SW480 (cell line): Measurements from ENCODE around the gene ADCY5.
A peak's percentile ranks its signal among the peaks of the same experiment; 100 is the strongest.

ENCODE experiments used
- DNase-seq: peaks from one replicate; pipeline ENCODE4 v3.0.0-alpha.2; 2016; ENCODE audit warnings: low spot score

ADCY5 gene

GRCh38 chr3:123367467-123368154, 81.3 kb downstream of the ADCY5 start:
- no peak for DNase-seq

- peak; percentile 46 for DNase-seq
These were observed 83.3 kb downstream of the ADCY5 start for GRCh38 chr3:123365450-123366143.

GRCh38 chr3:123361071-123361470, 87.8 kb downstream of the ADCY5 start:
- DNase-seq = no peak

- no peak for DNase-seq
These were observed 91.6 kb downstream of the ADCY5 start for GRCh38 chr3:123357275-123357674.

GRCh38 chr3:123353850-123354233, 95.0 kb downstream of the ADCY5 start:
- no peak for DNase-seq

GRCh38 chr3:123353227-123353849, 95.6 kb downstream of the ADCY5 start:
- no peak for DNase-seq

- no peak for DNase-seq
These were observed 96.7 kb downstream of the ADCY5 start for GRCh38 chr3:123352134-123352554.

GRCh38 chr3:123351501-123351900, 97.4 kb downstream of the ADCY5 start:
- no peak for DNase-seq

GRCh38 chr3:123350971-123351370, 97.9 kb downstream of the ADCY5 start:
- DNase-seq = no peak

GRCh38 chr3:123349566-123350435, 99.1 kb downstream of the ADCY5 start:
- DNase-seq = no peak

GRCh38 chr3:123349201-123349535, 99.7 kb downstream of the ADCY5 start:
- no peak for DNase-seq

- DNase-seq = no peak
These were observed 100.3 kb downstream of the ADCY5 start for GRCh38 chr3:123348471-123349200.

- peak; percentile 26 for DNase-seq
These were observed 101.1 kb downstream of the ADCY5 start for GRCh38 chr3:123347691-123348264.

GRCh38 chr3:123347205-123347604, 101.7 kb downstream of the ADCY5 start:
- DNase-seq = no peak

- DNase-seq = no peak
These were observed 102.9 kb downstream of the ADCY5 start for GRCh38 chr3:123346021-123346420.

GRCh38 chr3:123344907-123345594, 103.8 kb downstream of the ADCY5 start:
- no peak for DNase-seq

GRCh38 chr3:123344175-123344906, 104.5 kb downstream of the ADCY5 start:
- no peak for DNase-seq

GRCh38 chr3:123343296-123344174, 105.4 kb downstream of the ADCY5 start:
- no peak for DNase-seq

GRCh38 chr3:123342631-123343080, 106.2 kb downstream of the ADCY5 start:
- DNase-seq = no peak
